DND-41 (cell line): ENCODE measurements around the gene YTHDC2.

ENCODE experiments used
- ATAC-seq: fragments of 200-7000 bp; cut with Tn5 transposase; 3 replicates; pipeline ENCODE4 v1.9.1; 2021; ENCODE audit warnings: low read depth; ENCODE audit not compliant: insufficient read depth
- DNase-seq: peaks from one replicate; pipeline ENCODE4 v3.0.0-alpha.2; 2020
- H2AFZ ChIP-seq: 2 replicates; pipeline ENCODE4 v1.6.0; 2012; ENCODE audit warnings: low read depth, low read length
- H3K27ac ChIP-seq: 2 replicates; pipeline ENCODE4 v1.5.1; 2012; ENCODE audit warnings: low read length, inconsistent platforms
- H3K27me3 ChIP-seq: fragments of 200-600 bp; sonication (generic); 2 replicates; pipeline ENCODE4 v1.6.0; 2012; ENCODE audit warnings: low read length, mild to moderate bottlenecking, inconsistent platforms; ENCODE audit not compliant: insufficient read depth, poor library complexity
- H3K36me3 ChIP-seq: 2 replicates; pipeline ENCODE4 v1.5.1; 2012; ENCODE audit warnings: low read length, inconsistent platforms; ENCODE audit not compliant: insufficient read depth
- H3K4me1 ChIP-seq: 2 replicates; pipeline ENCODE4 v1.5.1; 2012; ENCODE audit warnings: mild to moderate bottlenecking, low read length; ENCODE audit not compliant: insufficient read depth
- H3K4me2 ChIP-seq: 2 replicates; pipeline ENCODE4 v1.6.0; 2012; ENCODE audit warnings: mild to moderate bottlenecking, moderate library complexity, low read length, inconsistent platforms; ENCODE audit not compliant: insufficient read depth
- H3K4me3 ChIP-seq, 2 experiments: fragments of 200-600 bp in 1 of 2; shearing (Covaris generic) in 1 of 2; 2 replicates each; pipeline ENCODE4 v1.5.1; 2012 to 2016; ENCODE audit warnings: inconsistent platforms in 2 of 2, low read length in 2 of 2, mild to moderate bottlenecking in 2 of 2, low read depth in 1 of 2, moderate library complexity in 1 of 2
- H3K79me2 ChIP-seq: 2 replicates; pipeline ENCODE4 v1.6.0; 2012; ENCODE audit warnings: low read length, inconsistent platforms; ENCODE audit not compliant: insufficient read depth
- H3K9ac ChIP-seq: 2 replicates; pipeline ENCODE4 v1.6.0; 2012; ENCODE audit warnings: low read depth, mild to moderate bottlenecking, inconsistent platforms, low read length, moderate library complexity
- H3K9me3 ChIP-seq: 2 replicates; pipeline ENCODE4 v1.5.1; 2012; ENCODE audit warnings: low read length, moderate library complexity, mild to moderate bottlenecking, inconsistent platforms; ENCODE audit not compliant: insufficient read depth, severe bottlenecking
- H4K20me1 ChIP-seq: 2 replicates; pipeline ENCODE4 v1.6.0; 2012; ENCODE audit warnings: low read length; ENCODE audit not compliant: insufficient read depth
- CTCF ChIP-seq: IDR thresholded peaks from 2 replicates; pipeline ENCODE4 v1.5.1; 2012; ENCODE audit warnings: borderline replicate concordance, low read length, moderate library complexity, mild to moderate bottlenecking; ENCODE audit not compliant: poor library complexity, severe bottlenecking; ENCODE audit errors: extremely low read depth
- EZH2 ChIP-seq: IDR thresholded peaks from 3 replicates; pipeline ENCODE4 v1.6.1; 2012; ENCODE audit warnings: borderline replicate concordance, low read depth, mild to moderate bottlenecking, moderate library complexity, low read length, inconsistent platforms; ENCODE audit not compliant: severe bottlenecking

The YTHDC2 gene

GRCh38 chr5:113569396-113569795, 55.9 kb downstream of the YTHDC2 start:
- Histone ChIP-seq H3K9me3 (no peaks in the 10 kb centered on the region), H3K4me1 (no peaks in the 10 kb centered on the region), H3K9ac (no peak overlapping the region), H3K79me2 (no peaks in the 10 kb centered on the region), H4K20me1 (0 out of 2 replicates have a peak, but pooled peaks cover 2% of the 10 kb centered on the region), H3K27ac (no peak overlapping the region), H3K4me3 (no peak overlapping the region), H3K27me3 (no peaks in the 10 kb centered on the region), H2AFZ (no peak overlapping the region), H3K36me3 (peaks cover 81% of the 10 kb centered on the region), H3K4me2 (no peak overlapping the region)
- no peak for ATAC-seq
- TF ChIP-seq EZH2 = no peak
- no peak for TF ChIP-seq CTCF
- DNase-seq = no peak

GRCh38 chr5:113572716-113573115, 59.2 kb downstream of the YTHDC2 start:
- Histone ChIP-seq H3K27ac (no peak overlapping the region), H3K79me2 (no peaks in the 10 kb centered on the region; the same call in 1 of the 2 replicates), H4K20me1 (0 out of 2 replicates have a peak, but pooled peaks cover 2% of the 10 kb centered on the region), H3K27me3 (no peaks in the 10 kb centered on the region), H2AFZ (no peak overlapping the region), H3K4me2 (no peak overlapping the region), H3K4me3 (no peak overlapping the region), H3K36me3 (peaks cover 73% of the 10 kb centered on the region), H3K4me1 (no peaks in the 10 kb centered on the region), H3K9ac (no peak overlapping the region), H3K9me3 (no peaks in the 10 kb centered on the region)
- DNase-seq (no peak), ATAC-seq (no peak)
- TF ChIP-seq CTCF = no peak
- no peak for TF ChIP-seq EZH2

GRCh38 chr5:113574417-113574816, 60.9 kb downstream of the YTHDC2 start:
- H3K4me3 ChIP-seq = no peak overlapping the region
- no peak for DNase-seq
- no peak overlapping the region for H3K27ac ChIP-seq

More at GRCh38 chr5:113574417-113574816, 60.9 kb downstream of the YTHDC2 start:
- ATAC-seq = peak; percentile 39; the same call in 1 of the 3 replicates
- Histone ChIP-seq H3K4me1 (no peaks in the 10 kb centered on the region), H3K9me3 (no peaks in the 10 kb centered on the region), H3K4me2 (no peak overlapping the region), H4K20me1 (0 out of 2 replicates have a peak, but pooled peaks cover 2% of the 10 kb centered on the region), H3K9ac (no peak overlapping the region), H3K36me3 (peaks cover 70% of the 10 kb centered on the region), H3K27me3 (no peaks in the 10 kb centered on the region), H3K79me2 (no peaks in the 10 kb centered on the region; the same call in 1 of the 2 replicates), H2AFZ (no peak overlapping the region)
- no peak for TF ChIP-seq CTCF
- no peak for TF ChIP-seq EZH2
